Pancreas (tissue), 10 donors: Measurements from ENCODE around the gene TRIM36. TPM values are rescaled to one million over a fixed set of nuclear protein-coding genes. Genes with fewer than 3 reads are reported as not detected.
A peak's percentile ranks its signal among the peaks of the same experiment; 100 is the strongest.

Experiments
- ATAC-seq, 4 donors: fragments of 200-7000 bp; cut with Tn5 transposase; one replicate each; pipeline versions ENCODE4 v1.8.0 to v1.9.1; 2020; ENCODE audit warnings: mild to moderate bottlenecking in 4 of 4, moderate library complexity in 4 of 4
- DNase-seq, 6 donors: peaks; one replicate each; pipeline ENCODE4 v3.0.0-alpha.2; 2020
- FAIRE-seq: peaks from 2 replicates; lab custom pipeline; 2012; peaks lifted over from hg19 to GRCh38; lab: Jason Lieb, UNC
- H3K27ac ChIP-seq, 4 donors: fragments of 200-600 bp; sonication (generic); 1 replicate in 3 of 4; 2 replicates in 1 of 4; pipeline versions ENCODE4 v1.5.0 to v1.8.0; 2020
- H3K27me3 ChIP-seq, 4 donors: fragments of 200-600 bp; one replicate each; pipeline ENCODE4 v1.8.0; 2021
- H3K36me3 ChIP-seq, 3 donors: fragments of 200-600 bp; sonication (generic) in 1 of 3; one replicate each; pipeline versions ENCODE4 v1.5.0 to v1.8.0; 2020 to 2021
- H3K4me1 ChIP-seq, 3 donors: fragments of 200-600 bp; one replicate each; pipeline ENCODE4 v1.8.0; 2021
- H3K4me3 ChIP-seq, 4 donors: fragments of 200-600 bp; sonication (generic) in 2 of 4; one replicate each; pipeline versions ENCODE4 v1.5.0 to v1.8.0; 2020 to 2021
- H3K9me3 ChIP-seq, 4 donors: fragments of 200-600 bp; one replicate each; pipeline ENCODE4 v1.8.0; 2021
- WGBS, 2 donors: extraction: QIAGEN DNeasy Blood & Tissue Kit; methylation state at CpG; one replicate each; pipeline ENCODE4 v1.1.7; 2013; 5-methylcytosine and 5-hydroxymethylcytosine counted together
- intact Hi-C, 3 donors: fragments of 100-400 bp; cut with DNase I; formaldehyde crosslinking; loops; one replicate each; pipeline versions ENCODE4 v1.11.1 to v1.14.2; 2022
- polyA plus RNA-seq, 2 donors: library from polyadenylated mRNA; stranded (reverse); fragments of 200-250 nt; gene quantifications; one replicate each; pipeline ENCODE4 v1.2.3, GENCODE V29; 2013
- total RNA-seq, 6 donors: library from RNA; stranded (reverse); fragmentation: NEBNext Ultra II Directional in 4 of 6; extraction: Animal tissue kit (Norgen Biotek cat#: 25700) in 4 of 6; gene quantifications; one replicate each; pipeline versions ENCODE4 v1.2.1 to v1.2.4, GENCODE V29; 2021 to 2023
- TF ChIP-seq, protein P1 (sequence below), 4 donors: fragments of 200-600 bp; sonication (generic) in 3 of 4; IDR thresholded peaks; one replicate each; pipeline versions ENCODE4 v1.5.0 to v1.8.0; 2021; ENCODE audit warnings: antibody characterized with exemption in 4 of 4
- donor health status: healthy with polysubstance abuse.
- donor health status: DM: no; HTN: no; CAD: no; lungs with moderate emphysema.
- donor health status: DM: no; HTN: no; CAD: no.
- donor health status: control.
- donor health status: control.
- donor health status: Bipolar disorder and iron deficiency.
- donor health status: DM: yes; HTN: yes; CAD: no.
- donor health status: DM: no; HTN: no; CAD: no.
- donor health status: DM: no; HTN: no; CAD: no.
- donor health status: DM: yes; HTN: yes; CAD: no.

TRIM36 gene
- total and polyA plus RNA-seq, 8 donors, result 0.52 to 2.1 (median 0.99) TPM

DNA sequence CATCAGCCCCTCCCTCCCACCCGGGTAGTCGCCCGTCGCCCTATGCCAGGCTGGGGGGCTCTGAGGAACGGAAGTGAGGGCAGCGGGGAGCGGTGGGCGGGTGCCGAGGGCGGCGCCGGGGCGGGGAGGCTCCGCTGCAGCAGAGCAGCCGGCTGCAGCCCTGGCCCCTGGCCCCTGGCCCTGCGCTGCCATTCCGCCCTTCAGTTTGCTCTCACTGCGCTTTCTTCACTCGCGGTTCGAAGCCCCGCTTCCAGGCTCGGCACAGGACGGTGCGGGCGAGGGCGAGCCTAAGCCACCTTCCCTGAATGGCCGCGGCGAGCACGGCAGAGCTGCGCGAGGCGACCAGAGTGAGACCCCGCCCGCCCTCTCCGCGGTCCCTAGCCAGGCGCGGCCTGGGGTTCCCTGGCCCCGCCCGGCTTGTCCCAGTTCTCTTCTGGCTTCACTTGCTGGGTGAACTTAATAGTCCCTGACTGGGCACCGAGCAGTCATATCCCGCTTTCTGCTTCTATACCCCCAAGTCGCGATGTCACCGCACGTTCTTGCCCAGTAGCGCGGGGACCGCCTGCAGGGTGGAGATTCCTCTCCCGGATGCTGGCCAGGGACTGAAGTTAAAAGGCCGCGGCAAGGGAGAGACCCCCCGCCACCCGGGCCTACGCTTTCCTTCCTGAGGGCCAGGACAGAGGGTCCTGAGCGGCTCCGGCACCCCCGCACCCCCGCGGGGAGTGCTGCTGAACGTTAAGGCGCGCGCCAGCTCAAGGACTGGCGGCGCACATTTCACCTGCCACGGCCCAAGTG lies 623 bp upstream of the TRIM36 start:
- Histone ChIP-seq H3K36me3 (no peaks in the 10 kb centered on the region), H3K9me3 (no peaks in the 10 kb centered on the region), H3K27me3 (peaks cover 0 to 6% (median 0%) of the 10 kb centered on the region in 4 donors), H3K4me3 (peak overlapping the region; percentile 79 to 97 (median 85)), H3K4me1 (no peaks in the 10 kb centered on the region), H3K27ac (peak overlapping the region in 3 of 4 donors; percentile 63 to 69 (median 64))
- WGBS, 2 donors, result 1% methylated on average over 57 to 69 of the region's 69 CpGs
- intact Hi-C loops, result no loop called here
- TF ChIP-seq, protein P1, sequence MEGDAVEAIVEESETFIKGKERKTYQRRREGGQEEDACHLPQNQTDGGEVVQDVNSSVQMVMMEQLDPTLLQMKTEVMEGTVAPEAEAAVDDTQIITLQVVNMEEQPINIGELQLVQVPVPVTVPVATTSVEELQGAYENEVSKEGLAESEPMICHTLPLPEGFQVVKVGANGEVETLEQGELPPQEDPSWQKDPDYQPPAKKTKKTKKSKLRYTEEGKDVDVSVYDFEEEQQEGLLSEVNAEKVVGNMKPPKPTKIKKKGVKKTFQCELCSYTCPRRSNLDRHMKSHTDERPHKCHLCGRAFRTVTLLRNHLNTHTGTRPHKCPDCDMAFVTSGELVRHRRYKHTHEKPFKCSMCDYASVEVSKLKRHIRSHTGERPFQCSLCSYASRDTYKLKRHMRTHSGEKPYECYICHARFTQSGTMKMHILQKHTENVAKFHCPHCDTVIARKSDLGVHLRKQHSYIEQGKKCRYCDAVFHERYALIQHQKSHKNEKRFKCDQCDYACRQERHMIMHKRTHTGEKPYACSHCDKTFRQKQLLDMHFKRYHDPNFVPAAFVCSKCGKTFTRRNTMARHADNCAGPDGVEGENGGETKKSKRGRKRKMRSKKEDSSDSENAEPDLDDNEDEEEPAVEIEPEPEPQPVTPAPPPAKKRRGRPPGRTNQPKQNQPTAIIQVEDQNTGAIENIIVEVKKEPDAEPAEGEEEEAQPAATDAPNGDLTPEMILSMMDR (IDR thresholded peaks at IDR 0.05), result no peak
- FAIRE-seq (no peak), DNase-seq (peak in 3 of 6 donors; percentile 25 to 75 (median 66)), ATAC-seq (peak; percentile 74 to 81 (median 78))

DNA sequence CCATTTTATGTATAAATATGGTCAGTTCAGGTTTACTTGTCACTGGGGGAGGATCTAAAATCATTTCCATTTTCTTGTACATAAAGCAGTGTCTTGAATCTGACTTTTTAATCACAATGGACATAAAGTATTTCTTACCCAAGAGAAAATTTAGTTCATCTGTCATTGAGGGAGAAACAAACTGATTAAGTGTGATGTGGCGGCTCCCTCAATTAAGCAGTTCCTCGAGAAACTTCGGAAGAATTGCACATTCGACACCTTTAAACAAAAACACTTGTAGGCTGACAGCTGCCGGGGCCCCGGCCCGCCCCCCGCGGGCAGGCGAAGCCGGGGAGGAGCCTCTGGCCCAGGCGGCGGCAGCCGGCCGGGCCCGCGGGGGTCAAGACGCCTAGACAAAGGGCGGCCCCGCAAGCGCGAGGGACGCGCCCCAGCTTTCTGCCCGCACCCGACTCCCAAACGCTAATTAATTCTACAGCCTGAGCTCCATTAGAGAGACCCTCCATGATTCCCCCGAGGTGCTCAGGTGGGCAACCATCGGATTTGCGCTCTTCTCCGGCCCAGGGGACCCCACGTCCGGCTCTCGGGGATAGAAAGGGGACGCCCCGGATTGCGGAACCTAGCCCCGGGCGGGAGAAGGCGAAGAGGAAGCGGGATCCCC lies 750 bp downstream of the TRIM36 start:
- FAIRE-seq (no peak), ATAC-seq (peak; percentile 13 to 34 (median 25)), DNase-seq (peak in 3 of 6 donors; percentile 15 to 69 (median 19))
- no peaks in the 10 kb centered on the region for H3K4me1 ChIP-seq
- no peaks in the 10 kb centered on the region for H3K36me3 ChIP-seq
- peak overlapping the region; percentile 58 to 72 (median 66) for H3K27ac ChIP-seq
- WGBS, 2 donors, result 0 to 2% methylated on average over 34 to 41 of the region's 41 CpGs
- H3K4me3 ChIP-seq, result peak overlapping the region; percentile 79 to 97 (median 85)
- H3K27me3 ChIP-seq, result peaks cover 0 to 6% (median 0%) of the 10 kb centered on the region in 4 donors
- no peaks in the 10 kb centered on the region for H3K9me3 ChIP-seq
- intact Hi-C loops, result no loop called here
- TF ChIP-seq, protein P1 (IDR thresholded peaks at IDR 0.05), result no peak

DNA sequence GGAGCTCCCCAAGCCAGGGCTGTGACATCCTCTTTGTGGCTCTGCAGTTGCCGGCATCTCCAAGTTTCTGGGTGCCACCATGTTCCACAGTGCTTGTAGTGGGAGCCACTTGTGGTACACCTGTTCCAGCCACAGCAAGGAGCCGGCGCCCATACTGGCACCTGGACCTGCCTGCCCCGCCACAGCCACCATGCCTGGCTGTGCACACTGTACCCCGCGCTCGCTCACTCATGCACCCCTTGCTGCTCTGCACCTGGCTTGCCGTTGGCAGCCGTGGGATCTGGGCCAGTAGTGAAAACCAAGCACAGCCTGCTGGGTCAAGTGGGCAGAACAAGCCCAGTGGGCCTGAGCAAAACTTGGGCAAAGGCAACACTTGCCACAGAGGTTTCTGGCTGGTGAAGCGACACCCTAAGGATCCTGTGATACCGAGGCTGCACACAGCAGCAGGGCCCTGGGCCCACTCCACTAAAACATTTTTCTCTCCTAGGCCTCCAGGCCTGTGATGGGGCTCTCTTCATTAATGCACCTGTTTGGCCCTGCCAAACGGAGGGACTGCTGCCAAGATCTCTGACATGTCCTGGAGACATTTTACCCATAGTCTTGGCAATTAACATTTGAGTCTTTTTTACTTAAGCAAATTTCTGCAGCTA lies 2.8 kb downstream of the TRIM36 start:
- ATAC-seq (no peak), FAIRE-seq (no peak), DNase-seq (peak in 1 of 6 donors; percentile 57)
- peaks cover 0 to 6% (median 0%) of the 10 kb centered on the region in 4 donors for H3K27me3 ChIP-seq
- 96 to 97% methylated on average over 12 of the region's 12 CpGs for WGBS, 2 donors
- H3K4me1 ChIP-seq, result no peaks in the 10 kb centered on the region
- H3K27ac ChIP-seq, result no peak overlapping the region
- intact Hi-C loops, result no loop called here
- no peak overlapping the region for H3K4me3 ChIP-seq
- TF ChIP-seq, protein P1 (IDR thresholded peaks at IDR 0.05), result no peak
- H3K9me3 ChIP-seq, result no peaks in the 10 kb centered on the region
- no peaks in the 10 kb centered on the region for H3K36me3 ChIP-seq

DNA sequence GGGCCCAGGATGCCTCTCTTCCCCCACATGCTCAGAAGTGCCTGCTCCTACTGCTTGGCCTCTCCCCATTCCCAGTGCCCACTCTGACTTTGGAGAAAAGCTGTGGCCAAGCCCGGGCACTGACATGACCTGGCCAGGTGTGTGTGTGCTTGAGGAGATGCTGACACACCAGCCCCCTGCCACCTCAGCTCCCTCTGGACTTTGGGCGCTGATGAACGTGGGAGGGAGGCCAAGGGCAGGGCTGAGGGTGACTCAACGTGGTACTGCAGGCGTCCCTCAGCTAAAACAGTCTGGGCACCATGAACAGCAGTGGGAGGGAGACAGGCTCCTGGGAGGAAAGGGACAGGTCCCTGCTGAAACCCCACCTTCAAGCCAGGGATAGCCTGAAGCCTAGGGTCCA lies 3.9 kb downstream of the TRIM36 start:
- Histone ChIP-seq H3K4me1 (no peaks in the 10 kb centered on the region), H3K27me3 (peaks cover 0 to 6% (median 0%) of the 10 kb centered on the region in 4 donors), H3K36me3 (no peaks in the 10 kb centered on the region), H3K9me3 (no peaks in the 10 kb centered on the region), H3K4me3 (no peak overlapping the region), H3K27ac (no peak overlapping the region)
- no peak for FAIRE-seq
- DNase-seq, result no peak
- TF ChIP-seq, protein P1 (IDR thresholded peaks at IDR 0.05), result no peak
- ATAC-seq, result no peak
- intact Hi-C loops, result no loop called here
- WGBS, 2 donors, result 84 to 86% methylated on average over 5 of the region's 5 CpGs
